Embryonic facial prominence (tissue), 1 donor: Measurements from ENCODE around the gene GAS6.

Source experiments
- DNase-seq: peaks from one replicate; pipeline ENCODE4 v3.0.0-alpha.2; 2016; ENCODE audit errors: extremely low spot score

The GAS6 gene

DNA sequence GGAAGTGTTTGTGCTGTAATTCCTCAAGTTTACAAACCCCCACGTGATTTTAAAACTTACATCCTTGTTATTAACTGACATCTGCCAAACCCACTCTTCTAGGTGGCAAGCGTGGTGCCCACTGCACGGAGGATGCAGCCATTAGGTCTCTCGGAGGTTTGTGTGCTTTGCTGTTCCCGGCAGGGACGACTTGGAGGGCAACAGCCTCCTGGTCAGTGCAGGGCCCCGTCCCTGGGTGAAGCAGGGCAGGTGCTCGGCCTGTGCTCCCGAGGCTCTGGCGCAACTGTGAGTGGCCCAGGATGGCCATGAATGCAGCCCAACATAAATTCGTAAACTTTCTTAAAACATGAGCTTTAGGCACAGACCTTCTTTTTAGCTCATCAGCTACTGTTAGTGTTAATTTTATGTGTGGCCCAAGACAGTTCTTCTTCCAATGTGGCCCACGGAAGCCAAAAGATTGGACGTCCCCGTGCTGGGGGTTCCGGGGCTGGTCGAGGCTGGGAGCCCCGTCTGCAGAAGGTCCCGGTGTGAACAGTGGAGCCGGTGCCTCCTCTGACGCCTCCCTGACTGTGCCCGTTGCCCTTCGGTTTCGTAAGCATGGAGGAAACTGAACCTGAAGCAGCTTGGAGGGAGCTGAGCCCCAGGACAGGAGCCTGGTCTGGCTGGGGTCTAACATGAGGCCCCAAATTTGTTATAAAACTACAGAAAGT, 11.9 kb downstream of the GAS6 start:
- no peak for DNase-seq

- no peak for DNase-seq
Measured at GRCh38 chr13:113851480-113851803, 12.4 kb downstream of the GAS6 start.

DNA sequence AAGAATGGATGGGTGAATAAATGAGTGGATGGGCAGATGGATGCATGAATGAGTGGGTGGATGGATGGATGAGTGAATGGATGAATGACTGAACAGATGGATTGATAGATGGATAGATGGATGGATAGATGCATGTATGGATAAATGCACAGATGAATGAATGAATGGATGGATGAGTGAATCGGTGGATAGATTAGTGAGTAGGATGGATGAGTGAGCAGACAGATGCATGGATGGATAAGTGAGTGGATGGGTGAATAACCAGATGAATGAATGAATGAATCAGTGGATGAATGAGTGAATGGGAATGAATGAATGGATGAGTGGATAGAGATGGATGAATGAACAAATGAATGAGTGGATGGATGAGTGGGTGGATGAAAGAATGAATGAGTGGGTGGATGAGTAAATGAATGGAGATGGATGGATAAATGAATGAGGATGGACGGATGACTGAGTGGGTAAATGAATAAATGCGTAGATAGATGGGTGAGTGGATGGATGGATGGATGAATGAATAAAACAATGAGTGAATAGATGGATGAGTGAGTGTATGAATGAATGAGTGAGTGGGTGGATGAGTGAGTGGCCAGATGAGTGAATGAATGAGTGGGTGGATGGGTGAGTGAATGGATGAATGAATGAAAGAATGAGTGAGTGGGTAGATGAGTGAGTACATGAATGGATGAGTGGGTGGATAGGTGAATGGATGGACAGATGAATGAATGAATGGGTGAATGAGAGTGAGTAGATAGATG, 13.0 kb downstream of the GAS6 start:
- DNase-seq: no peak

DNA sequence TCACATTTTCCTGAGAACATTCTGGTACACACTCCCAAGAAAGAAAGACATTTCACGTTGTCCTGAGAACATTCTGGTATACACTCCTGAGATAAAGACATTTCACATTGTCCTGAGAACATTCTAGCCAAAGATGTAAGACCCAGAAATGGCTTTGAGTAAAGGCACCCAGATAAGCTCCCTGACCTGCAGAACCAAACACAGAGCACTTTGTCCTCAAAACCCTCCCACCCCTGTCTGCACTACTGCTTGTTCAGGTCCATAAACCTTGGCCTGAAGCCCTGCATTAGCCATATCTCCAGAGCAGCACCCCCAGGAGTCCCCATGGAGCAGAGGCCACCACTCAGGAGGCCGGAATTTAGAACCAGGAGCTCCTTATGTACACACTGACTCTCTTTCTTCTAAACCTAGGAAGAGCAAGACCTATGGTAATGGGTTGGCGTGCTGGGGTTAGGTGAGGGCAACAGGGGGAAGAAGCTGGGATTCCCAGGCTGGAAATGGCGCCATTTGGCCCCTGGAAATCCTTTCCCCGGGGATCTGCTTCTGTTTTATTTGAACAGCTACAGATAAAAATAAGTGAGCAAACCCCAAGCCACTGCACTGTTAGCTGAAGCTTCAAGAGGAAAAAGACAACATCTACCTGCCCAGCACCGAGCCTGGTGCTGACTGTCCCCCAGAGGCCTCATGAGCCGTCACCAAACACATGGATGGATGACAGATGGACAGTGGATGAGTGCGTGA, 13.7 kb downstream of the GAS6 start:
- no peak for DNase-seq

DNA sequence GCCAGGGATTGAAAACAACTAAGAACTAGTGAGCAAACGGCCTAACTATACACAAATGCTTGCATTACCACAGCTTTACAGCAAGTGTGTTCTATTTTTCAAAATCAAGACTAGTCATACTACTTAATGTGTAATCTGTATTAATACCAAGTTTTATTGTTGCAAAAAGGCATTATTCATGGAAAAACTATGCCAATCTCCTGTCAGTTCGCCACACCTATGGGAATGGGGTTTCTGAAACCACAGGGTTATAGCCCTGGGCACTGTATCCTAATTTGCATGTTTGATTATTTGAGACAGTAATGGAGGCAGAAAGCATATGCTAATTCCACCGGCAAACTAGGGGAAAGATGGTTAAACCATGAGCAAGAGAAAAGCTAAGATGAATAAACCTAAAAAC, 14.3 kb downstream of the GAS6 start:
- no peak for DNase-seq

GRCh38 chr13:113848431-113849260, 15.2 kb downstream of the GAS6 start:
- DNase-seq: no peak

DNA sequence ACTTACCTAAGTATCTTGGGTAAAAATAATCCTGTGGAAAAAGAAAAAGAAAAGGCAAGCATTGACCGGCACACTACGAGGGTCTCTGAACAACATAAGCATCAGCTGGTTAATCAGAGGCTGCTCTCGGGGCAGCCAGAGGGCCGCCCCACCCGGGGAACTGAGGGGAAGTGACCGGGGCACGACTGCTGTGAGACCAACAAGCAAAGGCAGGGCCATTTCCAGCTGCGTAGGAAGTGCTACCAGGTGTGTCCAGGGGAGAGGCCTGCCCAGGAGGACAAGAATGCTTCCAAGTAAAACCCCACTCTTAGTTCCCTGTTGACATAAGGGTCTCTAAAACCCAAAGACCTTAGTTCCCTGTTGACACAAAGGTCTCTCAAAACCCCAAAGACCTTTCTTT, 15.9 kb downstream of the GAS6 start:
- no peak for DNase-seq

DNA sequence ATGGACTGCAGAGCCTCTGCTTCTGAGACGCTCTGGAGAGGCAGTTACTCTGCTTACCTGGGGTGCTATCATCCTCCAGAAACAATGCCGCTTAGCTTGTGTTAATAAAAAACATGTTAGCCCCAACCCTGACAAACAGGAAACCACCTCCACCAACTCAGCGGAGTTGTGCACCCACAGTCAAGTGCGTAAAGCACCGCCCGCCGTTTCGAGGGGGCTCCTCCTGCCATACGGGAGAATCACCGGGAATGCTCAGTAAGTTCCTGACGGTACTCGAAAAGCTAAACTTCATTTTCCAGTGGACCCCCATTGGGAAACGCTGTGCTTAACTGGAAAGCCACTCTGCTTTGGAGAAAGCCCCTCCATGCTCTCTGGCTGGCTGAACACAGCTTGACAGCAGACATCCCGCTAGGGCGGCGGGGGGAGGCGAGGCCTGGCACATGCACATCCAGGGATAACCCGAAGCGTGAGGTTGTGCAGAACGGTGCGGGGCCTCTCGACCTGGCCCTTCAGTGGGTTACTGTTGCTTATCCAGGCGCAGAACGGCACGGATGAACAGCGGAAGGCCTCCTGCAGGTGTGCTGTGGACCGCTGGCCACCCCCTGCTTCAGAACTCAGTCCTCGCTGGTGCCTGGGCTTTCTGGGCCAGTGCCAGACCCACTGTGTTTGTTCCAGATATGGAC, 17.1 kb downstream of the GAS6 start:
- no peak for DNase-seq

GRCh38 chr13:113845723-113846635, 17.9 kb downstream of the GAS6 start:
- no peak for DNase-seq

DNA sequence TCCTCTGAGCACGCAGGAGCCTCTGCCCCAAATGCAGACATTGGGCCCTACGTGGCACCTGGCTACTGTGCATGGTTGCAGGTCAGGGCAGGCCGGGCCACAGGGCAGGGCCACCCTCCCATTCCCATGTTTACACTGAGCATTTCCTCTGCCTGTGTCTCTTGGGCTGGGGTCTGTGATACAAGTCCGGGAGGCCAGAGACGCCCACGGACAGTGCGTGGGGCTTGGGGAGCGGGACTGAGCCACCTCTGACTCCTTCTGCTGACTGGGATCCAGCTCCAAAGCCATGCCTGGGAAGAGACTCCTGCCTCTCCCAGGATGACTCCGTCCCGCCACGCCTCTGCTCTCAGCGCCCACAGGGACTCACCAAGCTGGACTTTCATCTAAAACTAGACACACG, 18.8 kb downstream of the GAS6 start:
- no peak for DNase-seq

DNA sequence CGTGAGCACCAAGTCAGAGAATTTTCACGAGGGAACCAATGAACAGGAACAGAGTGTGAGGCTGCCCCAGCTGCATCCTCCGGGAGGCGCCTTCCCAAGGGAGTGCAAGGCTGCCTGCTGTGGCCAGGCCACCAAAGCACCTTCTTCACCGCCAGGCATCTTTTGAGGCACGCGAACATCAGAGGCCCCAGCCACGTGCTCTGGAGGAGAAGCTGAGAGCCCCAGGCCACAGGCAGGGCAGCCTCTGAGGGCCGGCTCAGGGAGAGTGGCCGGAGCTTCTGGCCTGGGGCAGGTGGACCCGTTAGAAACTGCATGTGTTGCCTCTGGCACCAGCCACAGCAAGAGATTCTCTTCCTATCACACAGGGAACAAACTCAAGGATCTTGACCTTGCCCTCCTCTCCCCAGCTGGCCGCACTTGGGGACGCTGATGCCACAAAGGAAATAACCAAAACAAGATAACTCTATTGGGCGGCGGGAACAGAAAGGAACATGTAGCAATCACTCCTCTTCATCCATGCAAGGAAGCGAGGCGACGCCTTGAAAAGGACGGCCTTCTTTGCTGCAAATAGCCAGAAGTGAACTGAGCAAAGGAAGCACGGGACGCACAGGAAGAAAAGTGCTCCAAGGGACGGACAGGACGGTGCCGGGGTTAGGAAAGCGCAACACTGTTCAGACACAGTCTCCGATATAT, 19.9 kb downstream of the GAS6 start:
- DNase-seq: no peak

DNA sequence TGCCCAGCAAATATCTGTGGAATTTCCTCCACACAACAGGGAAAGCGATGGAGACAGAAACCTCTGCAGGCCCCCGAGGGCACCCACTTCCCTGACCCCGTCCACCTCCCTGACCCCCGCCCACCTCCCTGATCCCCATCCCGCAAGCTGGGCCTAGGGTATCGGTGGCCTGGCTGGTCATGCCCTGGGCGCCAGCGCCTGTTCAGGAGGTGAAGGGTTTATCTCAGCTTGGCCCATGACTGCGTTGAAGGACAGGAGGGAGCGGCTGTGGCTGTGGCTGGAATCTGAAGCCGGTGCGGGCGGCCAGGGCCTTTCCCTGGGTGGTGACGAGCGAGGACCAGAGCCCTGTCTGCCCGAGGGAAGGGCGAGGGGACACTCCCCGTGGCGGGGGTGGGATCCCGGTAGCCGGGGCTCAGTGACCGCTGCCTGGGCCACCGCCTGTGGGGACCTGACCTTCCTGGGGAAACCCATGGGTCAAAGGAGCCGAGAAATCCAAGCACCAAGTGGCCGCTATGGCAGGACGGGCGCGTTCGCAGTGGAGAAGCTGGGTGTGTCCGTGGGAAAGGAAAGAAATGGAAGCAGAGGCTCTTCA, 20.7 kb downstream of the GAS6 start:
- DNase-seq: no peak

DNA sequence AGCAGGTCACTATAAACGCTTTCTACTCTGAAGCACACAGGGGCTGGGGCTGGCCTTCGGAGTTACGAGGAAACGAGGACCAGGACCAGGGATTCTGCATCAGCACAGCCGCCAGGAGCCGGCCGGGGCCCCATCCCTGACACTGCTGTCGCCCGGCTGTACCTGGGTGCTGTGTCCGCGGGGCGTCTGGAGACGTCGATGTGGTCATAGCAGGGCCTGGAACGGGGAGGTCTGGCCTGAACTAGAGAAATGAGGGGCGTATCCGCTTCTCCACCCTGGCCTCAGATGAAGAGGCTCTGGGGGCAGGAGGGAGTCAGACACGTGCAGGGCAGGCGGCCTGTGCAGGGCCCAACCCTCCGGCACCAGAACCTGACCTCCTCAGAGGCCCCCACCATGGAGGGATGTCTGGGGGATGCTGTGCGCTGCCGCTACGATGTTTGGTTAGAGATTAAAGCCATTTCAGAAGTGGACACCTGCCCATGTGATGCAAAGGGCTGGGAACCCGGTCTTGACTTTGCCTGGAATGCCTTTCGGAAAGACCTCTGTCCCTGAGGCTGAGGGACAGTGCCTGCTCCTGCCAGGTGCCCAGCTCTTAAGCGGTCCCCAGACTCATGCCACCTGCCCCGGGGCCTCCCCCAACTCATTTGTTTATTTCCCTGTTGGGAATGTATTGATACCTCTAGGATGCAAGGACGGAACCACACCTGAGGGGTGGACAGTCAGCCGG, 21.4 kb downstream of the GAS6 start:
- DNase-seq: no peak

GRCh38 chr13:113841353-113841650, 22.6 kb downstream of the GAS6 start:
- no peak for DNase-seq

- no peak for DNase-seq
Measured at GRCh38 chr13:113840541-113841352, 23.1 kb downstream of the GAS6 start.

DNA sequence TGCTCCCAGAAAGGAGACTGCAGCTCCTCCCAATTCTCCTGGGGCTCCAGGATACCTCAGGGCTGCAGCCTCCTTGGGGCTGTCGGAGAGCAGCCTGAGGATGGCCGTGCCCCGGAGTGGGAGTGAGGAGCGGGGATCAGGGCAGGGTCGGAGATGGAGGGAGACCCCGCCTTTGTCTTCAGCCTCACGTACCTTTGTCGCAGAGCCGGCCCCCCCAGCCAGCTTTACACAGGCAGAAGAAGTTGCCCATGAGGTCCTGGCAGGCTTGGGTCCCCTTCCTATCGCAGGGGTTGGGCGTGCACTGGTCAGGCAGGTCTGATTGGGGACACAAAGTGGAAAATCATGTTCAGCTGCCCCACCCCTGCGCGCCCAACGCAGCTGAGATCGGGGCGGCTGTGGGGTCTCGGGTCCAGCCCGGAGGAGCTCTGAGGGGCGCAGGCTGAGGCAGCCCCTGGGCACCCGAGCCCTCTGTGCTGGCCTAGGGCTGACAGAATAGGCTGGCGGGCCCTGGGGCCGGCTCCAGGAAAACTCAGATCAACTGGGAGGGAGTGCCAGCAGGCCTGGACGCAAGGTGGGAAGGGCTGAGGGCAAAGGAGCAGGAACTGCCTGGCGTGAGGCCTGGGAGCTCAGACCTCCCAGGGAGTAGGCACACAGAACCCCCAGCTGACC, 24.2 kb downstream of the GAS6 start:
- no peak for DNase-seq

- no peak for DNase-seq
Measured at GRCh38 chr13:113838711-113839201, 25.1 kb downstream of the GAS6 start.
